ENCODE data around the gene EXOC6B.

Gene EXOC6B

DNA sequence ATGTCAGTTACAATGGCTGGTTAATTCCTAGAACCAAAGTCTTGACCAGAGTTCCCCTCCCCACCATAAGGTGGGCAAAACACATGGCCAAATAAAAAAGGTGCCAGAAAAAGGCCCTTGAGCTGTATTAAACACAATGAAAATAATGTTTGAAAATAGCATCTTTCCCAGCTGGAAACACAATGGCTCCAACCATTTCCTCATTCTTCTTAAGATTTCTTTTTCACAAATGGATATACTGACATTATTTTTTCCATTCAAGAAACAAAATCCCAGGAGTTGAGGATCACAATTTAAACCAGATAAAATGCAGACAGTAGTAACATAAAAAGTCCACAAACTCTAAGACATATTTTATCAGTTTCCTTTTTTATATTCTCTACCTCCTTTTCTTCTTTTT lies 143.8 kb downstream of the EXOC6B start:
- Histone ChIP-seq H3K27ac (no peak overlapping the region), H3K36me3 (ENCODE audit: insufficient read depth, low read length) (no peaks in the 10 kb centered on the region), H3K9me3 (ENCODE audit: low read depth, low read length) (no peaks in the 10 kb centered on the region), H3K4me3 (no peak overlapping the region), H3K9ac (ENCODE audit: insufficient read length) (no peak overlapping the region)
- DNase-seq (ENCODE audit: low read depth, low spot score): no peak
- TF ChIP-seq FOXP2 (optimal IDR thresholded peaks at IDR 0.05; ENCODE audit: control extremely low read depth, extremely low read length, insufficient read depth) (no peak), EZH2 (IDR thresholded peaks at IDR 0.05) (no peak)

DNA sequence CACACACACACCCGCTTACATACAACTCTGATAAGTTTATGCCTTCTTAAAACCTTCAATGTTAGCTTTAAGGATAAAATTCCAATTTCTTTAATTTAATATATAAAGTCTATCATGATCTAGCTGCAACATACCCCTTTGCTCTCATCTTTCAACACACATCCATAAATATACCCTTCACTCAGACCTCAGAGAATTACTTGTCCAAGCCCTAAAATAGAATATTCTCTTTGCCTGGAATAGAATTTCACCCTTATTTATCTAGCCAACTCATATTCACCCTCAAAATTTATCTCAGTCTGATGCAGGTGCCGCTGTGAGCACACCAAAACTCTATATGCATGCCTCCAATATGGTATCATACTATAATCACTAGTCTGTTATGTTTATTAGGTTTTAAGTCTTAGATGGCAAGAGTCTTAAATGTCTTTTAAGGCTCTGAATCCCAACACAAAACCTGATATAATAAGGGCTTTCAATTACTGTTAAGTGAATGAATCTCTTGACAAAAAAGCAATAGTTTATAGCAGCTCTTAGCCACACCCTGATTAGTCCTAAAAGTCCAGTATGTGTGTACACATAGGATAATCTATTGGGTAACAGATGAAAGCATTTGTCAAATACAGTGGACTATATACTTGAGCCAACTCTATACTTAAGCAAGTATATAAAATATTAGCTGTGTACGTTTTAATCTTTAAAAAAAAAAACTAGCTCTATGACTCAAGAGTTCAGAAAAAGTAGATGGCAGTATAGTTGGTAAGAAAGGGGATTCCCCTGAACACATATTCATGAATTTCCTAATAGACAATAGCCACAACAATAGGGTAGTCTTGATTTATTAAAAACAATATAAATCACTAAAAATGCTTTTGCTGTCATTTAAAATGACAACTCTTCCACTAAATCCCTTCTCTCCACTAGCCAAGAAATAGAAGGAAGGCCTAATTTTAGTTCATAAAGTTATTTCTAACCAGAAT lies 144.5 kb downstream of the EXOC6B start:
- Histone ChIP-seq H3K9me3 (ENCODE audit: low read depth, low read length) (no peaks in the 10 kb centered on the region), H3K27ac (no peak overlapping the region), H3K4me3 (no peak overlapping the region), H3K9ac (ENCODE audit: insufficient read length) (no peak overlapping the region), H3K36me3 (ENCODE audit: insufficient read depth, low read length) (no peaks in the 10 kb centered on the region)
- TF ChIP-seq EZH2 (IDR thresholded peaks at IDR 0.05) (no peak), POLR2AphosphoS5 (IDR thresholded peaks at IDR 0.05; ENCODE audit: borderline replicate concordance, low read depth, low read length) (no peak), FOXP2 (optimal IDR thresholded peaks at IDR 0.05; ENCODE audit: control extremely low read depth, extremely low read length, insufficient read depth) (no peak)
- no peak for DNase-seq (ENCODE audit: low read depth, low spot score)

DNA sequence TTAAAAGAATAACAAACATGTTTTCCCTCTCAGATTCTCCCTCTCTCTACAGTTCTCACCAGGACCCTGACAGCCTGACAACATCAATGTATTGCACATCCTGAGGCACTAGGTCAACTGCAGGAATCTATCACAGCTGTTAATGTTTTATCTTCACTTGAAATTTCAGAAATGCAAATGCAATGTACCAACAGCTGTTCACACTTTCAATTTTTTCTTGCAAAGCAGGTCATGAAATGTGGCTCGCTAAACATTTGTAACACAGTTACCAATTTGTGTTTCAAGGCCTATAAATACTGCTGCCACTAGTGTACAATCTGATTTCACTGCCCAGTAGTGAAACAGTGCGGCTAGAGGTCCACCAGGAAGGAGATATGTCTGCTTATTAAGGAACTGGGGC lies 147.8 kb downstream of the EXOC6B start:
- Histone ChIP-seq H3K27ac (no peak overlapping the region), H3K9me3 (ENCODE audit: low read depth, low read length) (no peaks in the 10 kb centered on the region), H3K9ac (ENCODE audit: insufficient read length) (no peak overlapping the region), H3K4me3 (no peak overlapping the region), H3K36me3 (ENCODE audit: insufficient read depth, low read length) (no peaks in the 10 kb centered on the region)
- TF ChIP-seq FOXP2 (optimal IDR thresholded peaks at IDR 0.05; ENCODE audit: control extremely low read depth, extremely low read length, insufficient read depth) (no peak), POLR2AphosphoS5 (IDR thresholded peaks at IDR 0.05; ENCODE audit: borderline replicate concordance, low read depth, low read length) (no peak), EZH2 (IDR thresholded peaks at IDR 0.05) (no peak)
- no peak for DNase-seq (ENCODE audit: low read depth, low spot score)

DNA sequence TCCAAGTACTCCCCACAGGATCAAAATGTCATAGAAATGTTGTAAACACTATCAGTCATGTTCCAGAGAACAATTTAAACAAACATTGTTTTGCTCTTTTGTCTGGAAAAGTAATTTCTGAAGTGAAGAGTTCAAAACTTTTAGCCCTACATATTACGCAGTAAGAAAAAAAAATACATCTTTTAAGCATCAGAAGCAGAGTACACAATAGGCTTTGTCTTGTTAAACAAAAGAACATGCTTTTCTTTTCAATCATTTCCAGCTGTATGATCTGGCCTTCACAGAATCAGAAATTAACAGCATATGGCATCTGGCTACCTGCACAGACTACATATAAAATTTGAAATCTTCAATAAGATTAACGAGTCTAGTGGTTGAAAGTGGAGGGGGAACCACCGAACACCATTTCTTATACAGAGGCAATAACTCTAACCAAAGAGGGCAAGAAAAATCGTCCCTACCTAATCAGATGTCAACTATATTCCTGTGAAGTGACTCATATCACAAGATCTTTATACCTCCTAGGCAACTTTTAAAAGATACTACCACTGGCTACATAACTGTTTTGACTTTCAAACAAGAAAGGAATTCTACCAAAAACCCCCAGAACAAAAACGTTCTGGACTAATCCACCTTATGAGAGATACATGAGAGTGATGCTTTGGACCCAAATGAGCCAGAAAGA lies 149.3 kb downstream of the EXOC6B start:
- H3K9me3 ChIP-seq (ENCODE audit: low read depth, low read length): no peaks in the 10 kb centered on the region
- H3K9ac ChIP-seq (ENCODE audit: insufficient read length): no peak overlapping the region
- DNase-seq (ENCODE audit: low read depth, low spot score): no peak
- H3K36me3 ChIP-seq (ENCODE audit: insufficient read depth, low read length): no peaks in the 10 kb centered on the region
- TF ChIP-seq POLR2AphosphoS5 (IDR thresholded peaks at IDR 0.05; ENCODE audit: borderline replicate concordance, low read depth, low read length): no peak
- no peak for TF ChIP-seq EZH2 (IDR thresholded peaks at IDR 0.05)
- TF ChIP-seq FOXP2 (optimal IDR thresholded peaks at IDR 0.05; ENCODE audit: control extremely low read depth, extremely low read length, insufficient read depth): no peak
- no peak overlapping the region for H3K4me3 ChIP-seq
- no peak overlapping the region for H3K27ac ChIP-seq

DNA sequence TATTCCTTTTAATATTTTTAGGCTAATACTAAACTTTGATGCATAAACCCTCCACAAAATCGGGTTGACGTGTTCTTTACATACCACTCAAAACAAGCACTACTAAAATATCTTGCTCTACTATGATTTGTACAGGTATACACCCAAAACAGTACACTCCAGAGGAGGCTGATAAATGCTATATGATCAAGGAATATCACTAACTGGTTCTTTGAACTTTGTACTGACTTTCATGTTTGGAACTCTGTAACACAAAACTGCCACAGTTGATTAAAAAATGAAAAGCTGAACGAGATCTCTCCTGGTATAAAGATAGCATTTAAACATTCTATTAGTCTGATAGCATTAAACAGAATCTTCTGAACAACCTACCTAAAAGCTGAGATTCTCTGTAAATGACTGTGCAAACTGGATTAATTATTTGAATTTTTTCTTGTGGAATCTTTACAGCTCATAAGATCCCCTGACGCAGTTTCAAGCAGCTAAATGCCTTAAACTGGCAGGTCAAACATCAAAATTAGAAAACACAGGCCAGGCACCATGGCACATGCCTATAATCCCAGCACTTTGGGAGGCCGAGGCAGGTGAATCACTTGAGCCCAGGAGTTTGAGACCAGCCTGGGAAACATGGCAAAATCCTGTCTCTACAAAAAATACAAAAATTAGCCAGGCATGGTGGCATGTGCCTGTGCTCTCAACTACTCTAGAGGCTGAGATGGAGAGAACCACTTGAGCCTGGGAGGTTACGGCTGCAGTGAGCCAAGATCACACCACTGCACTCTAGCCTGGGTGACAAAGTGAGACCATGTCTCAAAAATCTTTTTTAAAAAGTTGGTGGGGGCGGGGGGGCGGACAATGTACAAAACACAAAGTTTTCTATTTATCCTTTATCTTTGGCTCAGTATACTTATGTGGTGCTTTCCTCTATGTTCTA lies 150.6 kb downstream of the EXOC6B start:
- Histone ChIP-seq H3K9ac (ENCODE audit: insufficient read length) (no peak overlapping the region), H3K9me3 (ENCODE audit: low read depth, low read length) (no peaks in the 10 kb centered on the region), H3K4me3 (no peak overlapping the region), H3K27ac (no peak overlapping the region), H3K36me3 (ENCODE audit: insufficient read depth, low read length) (no peaks in the 10 kb centered on the region)
- no peak for DNase-seq (ENCODE audit: low read depth, low spot score)
- no peak for TF ChIP-seq EZH2 (IDR thresholded peaks at IDR 0.05)
- TF ChIP-seq POLR2AphosphoS5 (IDR thresholded peaks at IDR 0.05; ENCODE audit: borderline replicate concordance, low read depth, low read length): no peak
- no peak for TF ChIP-seq FOXP2 (optimal IDR thresholded peaks at IDR 0.05; ENCODE audit: control extremely low read depth, extremely low read length, insufficient read depth)

DNA sequence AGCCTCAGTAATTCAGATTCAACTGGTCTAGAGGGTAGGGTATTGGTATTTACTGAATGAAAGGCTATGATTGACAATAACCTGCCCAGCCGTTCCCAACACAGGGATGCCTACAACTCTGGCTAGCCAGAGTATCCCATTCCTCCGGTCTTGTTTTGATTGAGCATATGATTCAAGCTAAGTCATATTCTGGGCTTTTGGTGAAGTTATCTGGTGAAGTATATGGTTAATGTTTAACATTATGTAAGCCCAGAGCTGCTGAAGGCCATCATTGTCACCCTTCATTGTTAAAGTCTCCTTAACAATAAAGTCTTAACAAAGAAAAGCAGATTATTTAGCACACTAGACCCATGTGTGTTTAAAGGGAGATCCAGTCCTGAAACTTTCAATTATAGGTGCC lies 152.6 kb downstream of the EXOC6B start:
- no peak overlapping the region for H3K4me3 ChIP-seq
- TF ChIP-seq POLR2AphosphoS5 (IDR thresholded peaks at IDR 0.05; ENCODE audit: borderline replicate concordance, low read depth, low read length): no peak
- TF ChIP-seq EZH2 (IDR thresholded peaks at IDR 0.05): no peak
- H3K9me3 ChIP-seq (ENCODE audit: low read depth, low read length): no peaks in the 10 kb centered on the region
- DNase-seq (ENCODE audit: low read depth, low spot score): no peak
- H3K9ac ChIP-seq (ENCODE audit: insufficient read length): no peak overlapping the region
- no peaks in the 10 kb centered on the region for H3K36me3 ChIP-seq (ENCODE audit: insufficient read depth, low read length)
- H3K27ac ChIP-seq: no peak overlapping the region

DNA sequence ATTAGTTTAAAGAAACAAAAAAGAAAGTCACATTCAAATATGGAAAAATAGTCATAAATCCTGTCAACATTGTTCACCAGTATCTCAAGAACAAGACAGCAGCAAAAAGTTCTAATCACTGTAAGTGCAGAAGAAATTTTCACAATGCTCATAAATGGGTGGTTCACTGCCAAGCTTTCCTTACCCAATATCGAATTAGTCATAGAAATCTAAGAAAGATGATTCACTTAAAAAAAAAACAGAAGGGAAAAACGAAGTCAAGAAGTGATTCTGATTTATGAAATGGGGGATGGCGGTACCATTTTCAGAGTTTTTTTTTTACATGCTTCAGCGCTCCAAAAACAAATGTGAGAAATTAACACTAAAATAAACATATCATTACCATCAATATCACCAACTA lies 156.7 kb downstream of the EXOC6B start:
- TF ChIP-seq EZH2 (IDR thresholded peaks at IDR 0.05): no peak
- no peak for TF ChIP-seq POLR2AphosphoS5 (IDR thresholded peaks at IDR 0.05; ENCODE audit: borderline replicate concordance, low read depth, low read length)
- no peak for TF ChIP-seq FOXP2 (optimal IDR thresholded peaks at IDR 0.05; ENCODE audit: control extremely low read depth, extremely low read length, insufficient read depth)
- H3K36me3 ChIP-seq (ENCODE audit: insufficient read depth, low read length): no peaks in the 10 kb centered on the region
- no peak for DNase-seq (ENCODE audit: low read depth, low spot score)
- no peak overlapping the region for H3K27ac ChIP-seq
- H3K9me3 ChIP-seq (ENCODE audit: low read depth, low read length): 0 out of 2 replicates have a peak, but pooled peaks cover 6% of the 10 kb centered on the region
- no peak overlapping the region for H3K4me3 ChIP-seq
- no peak overlapping the region for H3K9ac ChIP-seq (ENCODE audit: insufficient read length)

DNA sequence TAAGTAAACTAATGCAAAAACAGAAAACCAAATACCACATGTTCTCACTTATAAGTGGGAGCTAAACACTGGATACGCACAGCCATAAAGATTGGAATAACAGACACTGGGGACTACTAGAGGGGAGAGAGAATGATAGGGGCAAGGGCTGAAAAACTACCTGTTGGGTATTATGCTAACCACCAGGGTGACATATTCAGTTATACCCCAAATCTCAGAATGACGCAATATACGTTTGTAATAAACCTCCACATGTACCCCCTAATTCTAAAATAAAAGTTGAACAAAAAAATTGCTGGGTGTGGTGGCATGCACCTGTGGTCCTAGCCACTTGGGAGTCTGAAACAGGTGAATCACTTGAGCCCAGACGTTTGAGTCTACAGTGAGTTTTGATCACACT lies 157.2 kb downstream of the EXOC6B start:
- no peak overlapping the region for H3K4me3 ChIP-seq
- 0 out of 2 replicates have a peak, but pooled peaks cover 6% of the 10 kb centered on the region for H3K9me3 ChIP-seq (ENCODE audit: low read depth, low read length)
- no peaks in the 10 kb centered on the region for H3K36me3 ChIP-seq (ENCODE audit: insufficient read depth, low read length)
- TF ChIP-seq POLR2AphosphoS5 (IDR thresholded peaks at IDR 0.05; ENCODE audit: borderline replicate concordance, low read depth, low read length) (no peak), EZH2 (IDR thresholded peaks at IDR 0.05) (no peak), FOXP2 (optimal IDR thresholded peaks at IDR 0.05; ENCODE audit: control extremely low read depth, extremely low read length, insufficient read depth) (no peak)
- DNase-seq (ENCODE audit: low read depth, low spot score): no peak
- no peak overlapping the region for H3K27ac ChIP-seq
- H3K9ac ChIP-seq (ENCODE audit: insufficient read length): no peak overlapping the region

Measured in SK-N-MC (cell line).